Tibial nerve (tissue), 4 donors: ENCODE data around the gene GDE1.

Experiments
- EP300 ChIP-seq, 2 donors: sonication (generic); formaldehyde crosslinking; IDR thresholded peaks; one replicate each; pipeline ENCODE4 v1.6.1; 2017; ENCODE audit warnings: antibody characterized with exemption in 2 of 2, mild to moderate bottlenecking in 1 of 2
- POLR2A ChIP-seq, 2 donors: fragments of 450-650 bp; IDR thresholded peaks; one replicate each; pipeline ENCODE4 v1.6.1; 2017; ENCODE audit warnings: antibody characterized with exemption in 2 of 2, mild to moderate bottlenecking in 2 of 2, moderate library complexity in 2 of 2
- TF ChIP-seq, protein P1 (sequence below), 5 experiments: fragments of 200-600 bp in 3 of 5; fragments of 450-650 bp in 2 of 5; sonication (generic) in 3 of 5; IDR thresholded peaks; one replicate each; pipeline ENCODE4 v1.5.1; 2016 to 2019; ENCODE audit warnings: antibody characterized with exemption in 5 of 5, mild to moderate bottlenecking in 3 of 5, moderate library complexity in 2 of 5

DNA sequence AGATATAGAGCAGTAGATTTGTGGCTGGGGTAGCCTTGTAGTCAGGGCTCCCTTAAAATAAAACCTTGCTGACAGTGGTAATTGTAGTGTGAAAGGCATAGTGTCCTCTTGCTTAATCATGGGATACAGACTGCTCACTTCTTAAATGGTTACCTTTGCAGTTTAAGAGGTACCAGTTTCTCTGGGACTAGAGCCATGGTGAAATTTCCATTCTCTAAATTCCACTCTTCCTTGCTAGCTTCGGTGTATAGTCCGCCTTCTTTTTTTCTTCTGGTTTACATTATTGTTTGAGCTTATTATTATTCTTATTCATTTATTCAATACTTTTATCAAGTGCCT is 3.5 kb upstream of the GDE1 start:
- TF ChIP-seq POLR2A (IDR thresholded peaks at IDR 0.05) (no peak), EP300 (IDR thresholded peaks at IDR 0.05) (no peak)
- TF ChIP-seq, protein P1, sequence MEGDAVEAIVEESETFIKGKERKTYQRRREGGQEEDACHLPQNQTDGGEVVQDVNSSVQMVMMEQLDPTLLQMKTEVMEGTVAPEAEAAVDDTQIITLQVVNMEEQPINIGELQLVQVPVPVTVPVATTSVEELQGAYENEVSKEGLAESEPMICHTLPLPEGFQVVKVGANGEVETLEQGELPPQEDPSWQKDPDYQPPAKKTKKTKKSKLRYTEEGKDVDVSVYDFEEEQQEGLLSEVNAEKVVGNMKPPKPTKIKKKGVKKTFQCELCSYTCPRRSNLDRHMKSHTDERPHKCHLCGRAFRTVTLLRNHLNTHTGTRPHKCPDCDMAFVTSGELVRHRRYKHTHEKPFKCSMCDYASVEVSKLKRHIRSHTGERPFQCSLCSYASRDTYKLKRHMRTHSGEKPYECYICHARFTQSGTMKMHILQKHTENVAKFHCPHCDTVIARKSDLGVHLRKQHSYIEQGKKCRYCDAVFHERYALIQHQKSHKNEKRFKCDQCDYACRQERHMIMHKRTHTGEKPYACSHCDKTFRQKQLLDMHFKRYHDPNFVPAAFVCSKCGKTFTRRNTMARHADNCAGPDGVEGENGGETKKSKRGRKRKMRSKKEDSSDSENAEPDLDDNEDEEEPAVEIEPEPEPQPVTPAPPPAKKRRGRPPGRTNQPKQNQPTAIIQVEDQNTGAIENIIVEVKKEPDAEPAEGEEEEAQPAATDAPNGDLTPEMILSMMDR (IDR thresholded peaks at IDR 0.05) = no peak
